GM13976 (cell line): ENCODE data around the gene RAI14.

Source experiments
- DNase-seq: peaks from one replicate; pipeline ENCODE4 v3.0.0; 2012; ENCODE audit warnings: low spot score
- in situ Hi-C: fragments of 300-500 bp; cut with MboI; formaldehyde crosslinking; loops from one replicate; pipeline ENCODE4 v1.12.0; 2022; ENCODE audit warnings: low sequenced_read_pairs, mixed read lengths, inconsistent platforms; ENCODE audit not compliant: unreplicated experiment
- TF ChIP-seq, protein P1 (sequence below): IDR thresholded peaks from 2 replicates; pipeline ENCODE4 v1.5.1; 2012; ENCODE audit warnings: borderline replicate concordance, mild to moderate bottlenecking; ENCODE audit not compliant: insufficient read depth; ENCODE audit errors: extremely low read depth, missing control alignments, control extremely low read depth

The RAI14 gene

DNA sequence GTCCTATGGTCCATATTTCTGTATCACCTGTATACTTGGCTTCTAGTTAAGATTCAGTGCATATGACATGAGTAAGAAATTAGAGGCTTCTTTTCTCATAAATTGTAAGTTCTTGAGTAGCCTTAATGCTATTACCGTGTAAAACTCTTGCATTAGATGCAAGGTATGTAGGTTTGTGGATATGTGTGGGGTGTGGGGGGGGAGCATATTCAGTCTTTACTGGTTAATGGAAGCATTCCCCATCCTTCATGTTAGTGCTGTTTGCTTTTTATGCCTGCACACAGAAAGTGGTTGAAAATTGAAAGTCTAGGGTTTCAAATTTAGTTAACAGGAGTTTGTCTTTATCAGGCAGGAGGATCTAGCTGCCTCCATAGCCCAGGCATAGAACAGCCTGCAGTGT, 16.1 kb downstream of the RAI14 start:
- in situ Hi-C loops, result no loop called here
- no peak for DNase-seq
- TF ChIP-seq, protein P1, sequence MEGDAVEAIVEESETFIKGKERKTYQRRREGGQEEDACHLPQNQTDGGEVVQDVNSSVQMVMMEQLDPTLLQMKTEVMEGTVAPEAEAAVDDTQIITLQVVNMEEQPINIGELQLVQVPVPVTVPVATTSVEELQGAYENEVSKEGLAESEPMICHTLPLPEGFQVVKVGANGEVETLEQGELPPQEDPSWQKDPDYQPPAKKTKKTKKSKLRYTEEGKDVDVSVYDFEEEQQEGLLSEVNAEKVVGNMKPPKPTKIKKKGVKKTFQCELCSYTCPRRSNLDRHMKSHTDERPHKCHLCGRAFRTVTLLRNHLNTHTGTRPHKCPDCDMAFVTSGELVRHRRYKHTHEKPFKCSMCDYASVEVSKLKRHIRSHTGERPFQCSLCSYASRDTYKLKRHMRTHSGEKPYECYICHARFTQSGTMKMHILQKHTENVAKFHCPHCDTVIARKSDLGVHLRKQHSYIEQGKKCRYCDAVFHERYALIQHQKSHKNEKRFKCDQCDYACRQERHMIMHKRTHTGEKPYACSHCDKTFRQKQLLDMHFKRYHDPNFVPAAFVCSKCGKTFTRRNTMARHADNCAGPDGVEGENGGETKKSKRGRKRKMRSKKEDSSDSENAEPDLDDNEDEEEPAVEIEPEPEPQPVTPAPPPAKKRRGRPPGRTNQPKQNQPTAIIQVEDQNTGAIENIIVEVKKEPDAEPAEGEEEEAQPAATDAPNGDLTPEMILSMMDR, result no peak

DNA sequence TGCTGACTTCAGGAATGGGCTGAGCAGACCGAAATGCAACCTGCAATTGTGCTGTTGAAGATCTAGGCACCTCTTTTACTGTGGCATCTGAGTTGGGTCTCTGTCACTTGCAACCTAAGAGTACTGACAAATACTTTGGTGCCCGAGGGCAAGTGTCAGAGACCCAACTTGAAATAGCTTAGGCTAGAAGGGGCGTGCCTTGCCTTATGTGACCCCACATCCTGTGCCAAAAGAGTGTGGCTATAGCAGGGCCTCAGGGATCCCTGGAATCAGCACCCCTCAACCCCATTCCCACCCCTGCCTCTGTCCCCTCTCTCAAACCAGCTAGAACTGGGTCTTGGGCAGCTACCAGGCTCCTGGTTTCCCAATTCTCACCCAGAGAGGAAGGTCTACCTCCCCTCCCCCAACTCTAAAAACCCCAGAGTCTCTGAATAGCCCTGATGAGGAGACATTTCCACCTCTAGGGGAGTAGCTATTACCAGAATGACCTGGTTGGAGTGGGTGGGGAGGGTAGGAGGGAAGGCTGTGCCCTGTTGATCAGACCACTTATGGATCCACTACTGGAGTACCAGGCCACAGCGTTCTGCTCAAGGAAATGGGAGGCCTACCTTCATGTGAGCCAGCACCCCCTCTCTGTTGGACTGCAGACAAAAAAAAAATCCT, 17.5 kb downstream of the RAI14 start:
- TF ChIP-seq, protein P1, result no peak
- DNase-seq, result no peak
- in situ Hi-C loops, result no loop called here

DNA sequence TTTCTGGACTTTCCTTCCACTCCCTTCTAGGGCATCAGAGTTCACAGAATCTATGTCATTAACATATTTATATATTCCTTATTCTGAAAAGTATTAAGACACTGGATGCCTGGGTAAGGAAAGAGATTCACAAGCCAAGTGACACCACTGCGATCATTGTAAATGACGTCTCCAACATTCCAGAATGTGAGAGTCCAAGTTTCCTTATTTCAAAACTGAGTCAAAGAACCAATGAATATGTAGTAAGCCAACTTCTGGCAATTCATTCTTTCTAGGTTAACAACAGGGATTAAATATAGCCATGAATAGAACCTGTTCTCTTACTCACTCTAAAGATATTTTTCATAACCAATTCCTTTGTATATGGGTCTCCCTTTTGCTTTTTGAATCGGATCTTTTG, 18.1 kb downstream of the RAI14 start:
- DNase-seq, result no peak
- TF ChIP-seq, protein P1, result no peak
- in situ Hi-C loops, result no loop called here

DNA sequence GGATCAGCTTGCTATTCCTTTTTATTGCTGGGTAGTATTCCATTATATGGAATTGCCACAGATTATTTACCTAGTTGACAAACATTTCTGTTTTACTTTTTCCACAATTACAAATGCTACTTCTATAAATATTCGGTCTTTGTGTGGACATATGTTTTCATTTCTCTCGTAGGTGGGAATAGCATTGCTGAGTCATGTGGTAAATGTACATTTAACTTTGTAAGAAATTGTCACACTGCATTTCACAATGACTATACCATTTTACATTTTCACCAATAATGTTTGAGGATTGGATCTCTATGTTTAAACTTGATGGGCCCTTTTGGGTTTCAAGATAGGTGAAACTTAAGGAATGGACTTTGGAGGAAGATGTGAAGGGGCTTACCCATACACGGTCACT, 19.7 kb downstream of the RAI14 start:
- TF ChIP-seq, protein P1, result no peak
- in situ Hi-C loops, result no loop called here

DNA sequence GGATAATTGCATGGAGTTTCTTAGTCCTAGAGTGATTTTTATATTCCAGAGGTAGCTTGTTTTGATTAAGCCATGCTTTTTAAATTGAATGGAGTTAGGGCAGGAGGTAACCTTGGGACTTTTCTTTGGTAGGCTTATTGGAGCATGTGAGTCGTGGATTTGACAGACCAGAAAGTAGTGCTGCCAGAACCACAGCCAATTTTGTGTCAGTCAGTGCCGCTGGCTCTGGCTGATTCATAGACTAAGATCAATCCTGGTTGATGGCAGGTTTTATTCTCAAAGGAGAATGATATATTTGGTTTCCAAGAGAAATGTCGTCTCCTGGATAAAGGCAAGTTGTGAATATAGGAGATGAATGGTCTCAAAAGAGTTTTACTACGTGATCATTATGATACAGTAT, 20.3 kb downstream of the RAI14 start:
- no peak for DNase-seq
- TF ChIP-seq, protein P1, result no peak
- in situ Hi-C loops, result no loop called here

More for the DNA sequence above, 19.7 kb downstream of the RAI14 start:
- no peak for DNase-seq

DNA sequence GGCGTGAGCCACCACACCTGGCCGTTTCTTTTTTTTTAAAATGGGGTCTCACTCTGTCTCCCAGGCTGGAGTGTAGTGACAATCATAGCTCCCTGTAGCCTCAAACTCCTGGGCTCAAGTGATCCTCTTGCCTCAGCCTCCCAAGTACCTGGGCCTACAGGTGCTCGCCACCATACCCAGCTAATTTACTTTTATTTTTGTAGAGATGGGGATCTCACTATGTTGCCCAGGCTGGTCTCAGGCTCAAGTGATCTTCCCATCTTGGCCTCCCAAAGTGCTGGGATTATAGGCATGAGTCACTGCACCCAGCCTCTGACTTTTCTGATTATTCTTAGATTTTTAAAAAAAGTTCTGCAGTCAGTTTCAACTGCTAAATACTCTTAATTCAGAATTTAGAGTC, 21.3 kb downstream of the RAI14 start:
- in situ Hi-C loops, result no loop called here
- no peak for DNase-seq
- TF ChIP-seq, protein P1, result no peak
